ENCODE data around the gene CTDSP1. TPM values are rescaled to one million over a fixed set of nuclear protein-coding genes. Genes with fewer than 3 reads are reported as not detected.
A peak's percentile ranks its signal among the peaks of the same experiment; 100 is the strongest.

CTDSP1 gene
- total and polyA plus RNA-seq, 4 donors, result 38.3 to 76.5 (median 56.6) TPM

- H3K4me3 ChIP-seq (ENCODE audit: low read depth in 1 of 3, low read length in 3 of 3), result no peak overlapping the region
- 92% methylated on average over 11 of the region's 11 CpGs for WGBS
- H3K4me1 ChIP-seq (ENCODE audit: control insufficient read depth in 4 of 4, insufficient read depth in 4 of 4, low read length in 3 of 4), result peaks cover 0 to 7% (median 5%) of the 10 kb centered on the region in 4 donors
- TF ChIP-seq RXRA (IDR thresholded peaks at IDR 0.05) (peak in 1 of 2 donors; percentile 68), HNF4A (conservative IDR thresholded peaks at IDR 0.05) (no peak), HNF4G (IDR thresholded peaks at IDR 0.05) (no peak), EGR1 (IDR thresholded peaks at IDR 0.05; ENCODE audit: low read depth in 2 of 2) (no peak), GABPA (IDR thresholded peaks at IDR 0.05 in 1 of 2, conservative IDR thresholded peaks at IDR 0.05 in 1 of 2) (no peak), SP1 (IDR thresholded peaks at IDR 0.05) (no peak), YY1 (IDR thresholded peaks at IDR 0.05) (no peak), NR2F2 (IDR thresholded peaks at IDR 0.05) (no peak)
- TF ChIP-seq, protein P1, sequence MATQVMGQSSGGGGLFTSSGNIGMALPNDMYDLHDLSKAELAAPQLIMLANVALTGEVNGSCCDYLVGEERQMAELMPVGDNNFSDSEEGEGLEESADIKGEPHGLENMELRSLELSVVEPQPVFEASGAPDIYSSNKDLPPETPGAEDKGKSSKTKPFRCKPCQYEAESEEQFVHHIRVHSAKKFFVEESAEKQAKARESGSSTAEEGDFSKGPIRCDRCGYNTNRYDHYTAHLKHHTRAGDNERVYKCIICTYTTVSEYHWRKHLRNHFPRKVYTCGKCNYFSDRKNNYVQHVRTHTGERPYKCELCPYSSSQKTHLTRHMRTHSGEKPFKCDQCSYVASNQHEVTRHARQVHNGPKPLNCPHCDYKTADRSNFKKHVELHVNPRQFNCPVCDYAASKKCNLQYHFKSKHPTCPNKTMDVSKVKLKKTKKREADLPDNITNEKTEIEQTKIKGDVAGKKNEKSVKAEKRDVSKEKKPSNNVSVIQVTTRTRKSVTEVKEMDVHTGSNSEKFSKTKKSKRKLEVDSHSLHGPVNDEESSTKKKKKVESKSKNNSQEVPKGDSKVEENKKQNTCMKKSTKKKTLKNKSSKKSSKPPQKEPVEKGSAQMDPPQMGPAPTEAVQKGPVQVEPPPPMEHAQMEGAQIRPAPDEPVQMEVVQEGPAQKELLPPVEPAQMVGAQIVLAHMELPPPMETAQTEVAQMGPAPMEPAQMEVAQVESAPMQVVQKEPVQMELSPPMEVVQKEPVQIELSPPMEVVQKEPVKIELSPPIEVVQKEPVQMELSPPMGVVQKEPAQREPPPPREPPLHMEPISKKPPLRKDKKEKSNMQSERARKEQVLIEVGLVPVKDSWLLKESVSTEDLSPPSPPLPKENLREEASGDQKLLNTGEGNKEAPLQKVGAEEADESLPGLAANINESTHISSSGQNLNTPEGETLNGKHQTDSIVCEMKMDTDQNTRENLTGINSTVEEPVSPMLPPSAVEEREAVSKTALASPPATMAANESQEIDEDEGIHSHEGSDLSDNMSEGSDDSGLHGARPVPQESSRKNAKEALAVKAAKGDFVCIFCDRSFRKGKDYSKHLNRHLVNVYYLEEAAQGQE (IDR thresholded peaks at IDR 0.05), result no peak
- no peak overlapping the region for H3K27ac ChIP-seq (ENCODE audit: low read depth in 1 of 2, low read length in 2 of 2)
- no peak for DNase-seq (ENCODE audit: low spot score)
- H3K9me3 ChIP-seq (ENCODE audit: control insufficient read depth in 4 of 4, low read length in 3 of 4), result no peaks in the 10 kb centered on the region
- H3K9ac ChIP-seq (ENCODE audit: low read depth in 1 of 2, low read length in 2 of 2), result no peak overlapping the region
- peaks cover 0 to 62% (median 16%) of the 10 kb centered on the region in 4 donors for H3K36me3 ChIP-seq (ENCODE audit: control insufficient read depth in 4 of 4, insufficient read depth in 3 of 4, low read depth in 1 of 4, low read length in 3 of 4)
- H3K27me3 ChIP-seq (ENCODE audit: control insufficient read depth in 4 of 4, insufficient read depth in 4 of 4, low read length in 3 of 4), result no peaks in the 10 kb centered on the region
Observed at GRCh38 chr2:218435003-218435982, 35.6 kb downstream of the CTDSP1 start.

GRCh38 chr2:218436992-218437391 lies 37.3 kb downstream of the CTDSP1 start:
- no peak overlapping the region for H3K27ac ChIP-seq (ENCODE audit: low read depth in 1 of 2, low read length in 2 of 2)
- no peaks in the 10 kb centered on the region for H3K27me3 ChIP-seq (ENCODE audit: control insufficient read depth in 4 of 4, insufficient read depth in 4 of 4, low read length in 3 of 4)
- peaks cover 0 to 55% (median 15%) of the 10 kb centered on the region in 4 donors for H3K36me3 ChIP-seq (ENCODE audit: control insufficient read depth in 4 of 4, insufficient read depth in 3 of 4, low read depth in 1 of 4, low read length in 3 of 4)
- H3K9me3 ChIP-seq (ENCODE audit: control insufficient read depth in 4 of 4, low read length in 3 of 4), result no peaks in the 10 kb centered on the region
- no peak overlapping the region for H3K4me3 ChIP-seq (ENCODE audit: low read depth in 1 of 3, low read length in 3 of 3)
- DNase-seq (ENCODE audit: low spot score), result no peak
- 92% methylated on average over 5 of the region's 5 CpGs for whole genome bisulfite sequencing
- no peak for TF ChIP-seq ATF3 (IDR thresholded peaks at IDR 0.05)
- no peak for TF ChIP-seq RAD21 (IDR thresholded peaks at IDR 0.05)
- no peak for TF ChIP-seq NR2F2 (IDR thresholded peaks at IDR 0.05)
- TF ChIP-seq FOXA1 (IDR thresholded peaks at IDR 0.05), result no peak
- no peak for TF ChIP-seq FOXA2 (IDR thresholded peaks at IDR 0.05)
- TF ChIP-seq MAX (IDR thresholded peaks at IDR 0.05), result no peak
- H3K4me1 ChIP-seq (ENCODE audit: control insufficient read depth in 4 of 4, insufficient read depth in 4 of 4, low read length in 3 of 4), result peaks cover 0 to 7% (median 5%) of the 10 kb centered on the region in 4 donors
- no peak overlapping the region for H3K9ac ChIP-seq (ENCODE audit: low read depth in 1 of 2, low read length in 2 of 2)

All from liver (tissue), 9 donors.